ENCODE data around the gene ELOVL2.

GRCh38 chr6:10956776-10957175 lies 87.3 kb downstream of the ELOVL2 start:
- TF ChIP-seq, protein P1, sequence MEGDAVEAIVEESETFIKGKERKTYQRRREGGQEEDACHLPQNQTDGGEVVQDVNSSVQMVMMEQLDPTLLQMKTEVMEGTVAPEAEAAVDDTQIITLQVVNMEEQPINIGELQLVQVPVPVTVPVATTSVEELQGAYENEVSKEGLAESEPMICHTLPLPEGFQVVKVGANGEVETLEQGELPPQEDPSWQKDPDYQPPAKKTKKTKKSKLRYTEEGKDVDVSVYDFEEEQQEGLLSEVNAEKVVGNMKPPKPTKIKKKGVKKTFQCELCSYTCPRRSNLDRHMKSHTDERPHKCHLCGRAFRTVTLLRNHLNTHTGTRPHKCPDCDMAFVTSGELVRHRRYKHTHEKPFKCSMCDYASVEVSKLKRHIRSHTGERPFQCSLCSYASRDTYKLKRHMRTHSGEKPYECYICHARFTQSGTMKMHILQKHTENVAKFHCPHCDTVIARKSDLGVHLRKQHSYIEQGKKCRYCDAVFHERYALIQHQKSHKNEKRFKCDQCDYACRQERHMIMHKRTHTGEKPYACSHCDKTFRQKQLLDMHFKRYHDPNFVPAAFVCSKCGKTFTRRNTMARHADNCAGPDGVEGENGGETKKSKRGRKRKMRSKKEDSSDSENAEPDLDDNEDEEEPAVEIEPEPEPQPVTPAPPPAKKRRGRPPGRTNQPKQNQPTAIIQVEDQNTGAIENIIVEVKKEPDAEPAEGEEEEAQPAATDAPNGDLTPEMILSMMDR (IDR thresholded peaks at IDR 0.05) = no peak
- TF ChIP-seq POLR2A (IDR thresholded peaks at IDR 0.05) = no peak

Measured in body of pancreas (tissue), 4 donors.